ENCODE measurements around the gene AFAP1L2. TPM values are rescaled to one million over a fixed set of nuclear protein-coding genes. Genes with fewer than 3 reads are reported as not detected.

Gene AFAP1L2
- polyA plus RNA-seq, 1 experiment = 0.22 TPM

DNA sequence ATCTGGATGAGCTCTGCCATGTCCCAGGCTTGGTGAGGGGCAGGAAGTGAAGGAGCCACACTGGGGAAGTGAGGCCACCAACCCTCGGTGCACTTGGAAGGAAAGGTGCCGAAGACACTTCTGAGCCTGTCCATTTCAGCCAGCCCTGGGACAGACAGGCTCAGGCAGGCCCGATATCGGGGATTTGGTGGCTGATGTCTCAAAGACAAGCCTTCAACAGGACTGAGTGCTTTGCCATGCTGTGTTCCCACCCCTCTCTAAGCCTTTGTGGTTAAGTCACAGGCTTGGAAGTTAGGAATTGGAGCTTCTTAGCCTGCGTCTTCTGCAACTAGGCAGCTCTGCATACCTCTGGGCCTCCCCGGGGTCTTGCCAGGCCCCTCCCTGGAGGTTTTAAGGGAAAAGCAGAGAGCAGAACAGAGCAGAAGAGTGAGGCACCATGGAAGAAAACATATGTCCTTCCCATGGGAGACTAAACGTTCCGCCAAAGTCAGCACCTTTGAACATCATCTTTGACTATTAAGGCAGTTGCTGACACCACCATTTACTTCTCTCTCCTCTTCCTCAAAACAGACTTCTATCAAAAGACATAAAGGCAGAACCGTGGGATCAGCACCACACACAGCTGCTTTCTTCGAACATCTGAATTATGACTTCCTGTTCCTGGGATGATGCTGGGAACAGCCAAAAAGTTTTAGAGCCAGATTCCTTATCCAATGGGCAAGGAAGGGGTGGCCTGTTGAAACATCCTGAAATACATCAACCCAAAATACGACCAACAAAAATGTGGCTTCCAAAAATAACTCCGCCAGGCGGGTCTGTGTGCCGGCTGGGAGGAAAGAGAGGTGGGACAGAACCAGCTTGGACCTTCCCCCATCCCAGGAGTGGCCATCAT, 71.8 kb downstream of the AFAP1L2 start:
- no peaks in the 10 kb centered on the region; the same call in 1 of the 2 replicates for H3K27me3 ChIP-seq (ENCODE audit: control insufficient read depth, insufficient read depth, low read length)
- no peaks in the 10 kb centered on the region for H3K36me3 ChIP-seq (ENCODE audit: control insufficient read depth, insufficient read depth, low read length)
- H3K4me3 ChIP-seq (ENCODE audit: low read depth, low read length) = no peak overlapping the region
- CTCF ChIA-PET = interaction anchor here (0.6 to 1.1 kb wide), 3 partner anchors 26 to 74 kb away, joined by 3 read pairs; no protein-coding TSS in a partner anchor
- TF ChIP-seq, protein P1, sequence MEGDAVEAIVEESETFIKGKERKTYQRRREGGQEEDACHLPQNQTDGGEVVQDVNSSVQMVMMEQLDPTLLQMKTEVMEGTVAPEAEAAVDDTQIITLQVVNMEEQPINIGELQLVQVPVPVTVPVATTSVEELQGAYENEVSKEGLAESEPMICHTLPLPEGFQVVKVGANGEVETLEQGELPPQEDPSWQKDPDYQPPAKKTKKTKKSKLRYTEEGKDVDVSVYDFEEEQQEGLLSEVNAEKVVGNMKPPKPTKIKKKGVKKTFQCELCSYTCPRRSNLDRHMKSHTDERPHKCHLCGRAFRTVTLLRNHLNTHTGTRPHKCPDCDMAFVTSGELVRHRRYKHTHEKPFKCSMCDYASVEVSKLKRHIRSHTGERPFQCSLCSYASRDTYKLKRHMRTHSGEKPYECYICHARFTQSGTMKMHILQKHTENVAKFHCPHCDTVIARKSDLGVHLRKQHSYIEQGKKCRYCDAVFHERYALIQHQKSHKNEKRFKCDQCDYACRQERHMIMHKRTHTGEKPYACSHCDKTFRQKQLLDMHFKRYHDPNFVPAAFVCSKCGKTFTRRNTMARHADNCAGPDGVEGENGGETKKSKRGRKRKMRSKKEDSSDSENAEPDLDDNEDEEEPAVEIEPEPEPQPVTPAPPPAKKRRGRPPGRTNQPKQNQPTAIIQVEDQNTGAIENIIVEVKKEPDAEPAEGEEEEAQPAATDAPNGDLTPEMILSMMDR (IDR thresholded peaks at IDR 0.05; ENCODE audit: insufficient read depth, low read depth, low read length) = no peak
- DNase-seq (ENCODE audit: low read depth) = no peak
- POLR2A ChIA-PET = no interaction called here

DNA sequence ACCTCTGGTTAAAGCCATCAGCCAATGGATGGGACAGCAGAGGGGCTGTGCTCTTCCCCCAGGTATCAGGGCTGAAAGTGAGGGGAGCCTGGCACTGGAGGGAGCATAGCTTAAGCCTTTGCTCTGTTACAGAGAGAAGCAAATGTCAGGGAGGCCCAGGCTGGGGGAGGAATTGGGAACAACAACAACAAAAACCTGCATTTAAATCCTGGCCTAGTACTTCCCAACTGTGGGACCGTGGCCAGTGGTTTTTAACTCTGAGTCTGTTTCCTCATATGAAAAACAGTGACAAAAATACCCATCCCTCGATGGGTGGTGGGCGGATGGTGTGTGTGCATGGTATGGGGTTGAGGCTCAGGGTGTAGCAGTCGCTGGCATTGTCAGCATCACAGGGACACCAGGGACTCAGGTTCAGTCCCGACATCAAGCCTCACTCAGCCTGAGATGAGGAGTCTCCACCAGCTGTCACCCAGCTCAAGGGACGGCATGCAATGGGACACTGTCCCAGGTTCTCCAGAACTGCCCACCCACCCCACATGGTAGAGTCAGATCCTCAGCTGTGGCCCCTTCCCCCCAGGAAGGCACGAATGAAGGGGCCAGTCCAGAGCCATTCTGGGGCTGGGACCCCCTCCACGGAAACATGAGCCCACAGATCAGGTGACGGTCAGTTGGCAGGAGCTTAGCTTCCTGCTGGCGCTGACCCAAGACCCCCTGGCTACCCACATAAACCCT, 74.5 kb downstream of the AFAP1L2 start:
- ChIA-PET POLR2A (no interaction called here), CTCF (no interaction called here)
- H3K4me3 ChIP-seq (ENCODE audit: low read depth, low read length) = no peak overlapping the region
- TF ChIP-seq, protein P1 (IDR thresholded peaks at IDR 0.05; ENCODE audit: insufficient read depth, low read depth, low read length) = no peak
- no peak for DNase-seq (ENCODE audit: low read depth)
- no peaks in the 10 kb centered on the region for H3K36me3 ChIP-seq (ENCODE audit: control insufficient read depth, insufficient read depth, low read length)
- H3K27me3 ChIP-seq (ENCODE audit: control insufficient read depth, insufficient read depth, low read length) = no peaks in the 10 kb centered on the region; the same call in 1 of the 2 replicates

GRCh38 chr10:114328874-114329273, 75.4 kb downstream of the AFAP1L2 start:
- DNase-seq (ENCODE audit: low read depth) = no peak
- ChIA-PET CTCF (interaction anchor here (3.8 kb wide), 1 partner anchor 25 kb away, joined by 14 read pairs; no protein-coding TSS in a partner anchor), POLR2A (no interaction called here)
- H3K27me3 ChIP-seq (ENCODE audit: control insufficient read depth, insufficient read depth, low read length) = no peaks in the 10 kb centered on the region; the same call in 1 of the 2 replicates
- no peaks in the 10 kb centered on the region for H3K36me3 ChIP-seq (ENCODE audit: control insufficient read depth, insufficient read depth, low read length)
- no peak overlapping the region for H3K4me3 ChIP-seq (ENCODE audit: low read depth, low read length)
- TF ChIP-seq, protein P1 (IDR thresholded peaks at IDR 0.05; ENCODE audit: insufficient read depth, low read depth, low read length) = no peak

GRCh38 chr10:114328441-114328812, 75.9 kb downstream of the AFAP1L2 start:
- H3K36me3 ChIP-seq (ENCODE audit: control insufficient read depth, insufficient read depth, low read length) = no peaks in the 10 kb centered on the region
- CTCF ChIA-PET = interaction anchor here (3.8 kb wide), 1 partner anchor 25 kb away, joined by 14 read pairs; no protein-coding TSS in a partner anchor
- no peak overlapping the region for H3K4me3 ChIP-seq (ENCODE audit: low read depth, low read length)
- TF ChIP-seq, protein P1 (IDR thresholded peaks at IDR 0.05; ENCODE audit: insufficient read depth, low read depth, low read length) = no peak
- POLR2A ChIA-PET = no interaction called here
- H3K27me3 ChIP-seq (ENCODE audit: control insufficient read depth, insufficient read depth, low read length) = no peaks in the 10 kb centered on the region; the same call in 1 of the 2 replicates
- DNase-seq (ENCODE audit: low read depth) = no peak

Data from BJ (cell line).